A549 treated with DMSO at 1 μM for 4 hours (cell line): ENCODE measurements around the gene NRP2. TPM values are rescaled to one million over a fixed set of nuclear protein-coding genes. Genes with fewer than 3 reads are reported as not detected.

Source experiments
- total RNA-seq: library from RNA; stranded (reverse); fragments of 200-300 nt; extraction: Qiagen RNA extraction; gene quantifications from 5 replicates; pipeline ENCODE4 v1.2.3, GENCODE V29; 2022; ENCODE audit warnings: low read depth

The NRP2 gene
- 106 to 191 TPM (median 159 TPM) in 5 replicates for total RNA-seq

GRCh38 chr2:205682239-205682970 lies at the start of gene NRP2:
Gene NRP2 (plus strand): TSS chr2:205682501. CDS start chr2:205683291, 790 bp downstream.

